GM19395 (cell line): ENCODE results near the gene CDC73.
A peak's percentile ranks its signal among the peaks of the same experiment; 100 is the strongest.
"Not testable (repeated sequence)": the region's sequence is repeated elsewhere in the genome, so short reads cannot be mapped to it uniquely, and the experiment has no call there.

Experiments
- ATAC-seq: cut with Tn5 transposase; IDR thresholded peaks from one replicate; pipeline ENCODE4 v1.9.1; 2021; ENCODE audit warnings: mild to moderate bottlenecking, moderate library complexity; ENCODE audit not compliant: unreplicated experiment

Gene CDC73

DNA sequence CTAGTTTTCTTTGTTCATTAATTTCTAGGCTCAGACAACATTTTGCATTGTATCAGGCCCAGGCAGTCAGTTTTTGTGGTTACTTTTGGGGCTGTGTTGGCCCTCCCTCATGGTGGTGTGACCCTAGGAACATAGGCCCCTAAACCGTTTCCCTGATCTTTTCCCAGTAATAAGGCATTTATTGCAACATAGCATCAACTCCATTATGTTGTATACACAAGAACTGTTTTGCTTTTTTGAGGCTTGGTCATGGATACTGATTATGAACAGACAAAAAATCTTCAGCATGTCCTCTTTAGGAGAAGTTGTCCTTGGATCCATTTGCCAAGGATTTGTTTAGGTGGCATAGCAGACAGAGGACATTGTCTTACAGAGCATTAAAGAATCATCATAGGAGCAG lies 54.3 kb downstream of the CDC73 start:
- no peak for ATAC-seq

DNA sequence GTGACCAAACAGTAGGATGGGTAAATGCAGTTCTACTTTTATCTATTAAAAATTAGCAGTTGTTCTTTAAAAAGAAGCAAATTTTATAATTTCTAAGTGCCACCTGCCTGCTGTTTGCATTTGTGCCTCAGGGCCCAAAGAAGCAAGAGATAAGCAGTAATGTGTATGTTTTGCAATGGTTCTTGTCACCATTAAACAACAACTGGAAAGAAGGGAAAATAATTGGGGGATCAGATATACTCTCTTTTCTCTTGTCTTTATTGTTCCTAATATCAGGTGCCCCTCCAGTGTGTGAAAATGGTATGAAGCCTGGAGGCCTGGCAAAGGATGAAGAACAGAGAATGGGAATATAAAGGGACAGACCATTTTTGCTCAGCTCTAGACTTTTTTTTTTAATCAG lies 55.0 kb downstream of the CDC73 start:
- no peak for ATAC-seq

DNA sequence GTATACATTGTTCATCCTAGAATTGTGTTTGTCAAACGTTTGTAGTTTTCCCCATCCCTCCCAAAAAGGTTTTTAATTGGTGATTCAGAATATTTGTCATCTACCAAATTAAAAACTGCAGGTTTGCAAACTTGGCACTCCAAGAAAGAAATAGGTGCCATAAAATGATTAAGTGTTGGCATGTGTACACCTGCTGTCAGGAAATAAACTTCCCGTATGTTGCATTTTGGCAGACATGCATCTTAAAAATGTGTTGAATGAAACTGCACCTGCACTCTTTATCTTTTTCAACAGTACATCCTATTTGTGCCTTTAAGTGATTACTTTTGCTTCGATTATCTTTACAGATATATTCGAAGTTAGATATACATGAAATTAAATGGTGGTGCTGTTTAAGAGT lies 57.3 kb downstream of the CDC73 start:
- no peak for ATAC-seq

DNA sequence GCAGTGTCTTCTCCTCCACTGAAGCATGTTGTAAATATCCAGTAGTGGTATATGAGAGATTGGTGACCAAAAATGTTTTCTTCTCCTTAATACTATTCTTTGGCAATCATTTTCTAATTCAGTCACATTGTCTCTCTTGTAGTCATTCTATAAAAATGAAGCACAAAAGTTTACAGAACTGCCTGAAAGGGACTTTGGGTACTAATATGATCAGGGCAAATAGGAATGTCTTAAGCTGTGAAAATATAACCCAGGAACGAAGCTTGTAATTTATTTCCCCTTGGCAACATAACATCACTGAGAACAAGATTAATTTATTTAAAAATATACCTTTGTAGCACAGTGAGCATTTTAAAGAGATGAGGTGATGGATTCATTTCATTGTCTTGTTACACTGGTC lies 59.7 kb downstream of the CDC73 start:
- no peak for ATAC-seq

DNA sequence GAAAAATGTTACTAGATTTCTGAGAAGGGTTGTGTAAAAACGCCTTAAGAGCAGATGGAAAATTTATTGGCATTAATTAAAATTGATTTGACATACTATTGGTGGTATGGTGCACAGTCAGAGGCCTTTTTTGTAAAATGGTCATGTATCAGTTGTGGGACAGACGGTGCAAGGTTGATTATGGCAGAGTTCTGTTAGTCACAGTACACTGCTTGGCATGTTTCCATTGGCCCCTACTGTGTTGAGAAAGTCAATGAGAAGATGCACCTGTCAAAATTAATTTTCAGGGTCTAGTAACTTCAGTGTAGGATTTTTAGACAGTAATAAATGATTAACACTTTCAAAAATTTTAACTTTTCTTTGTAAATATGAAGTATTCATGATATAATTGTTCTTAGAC lies 60.2 kb downstream of the CDC73 start:
- ATAC-seq, result no peak

DNA sequence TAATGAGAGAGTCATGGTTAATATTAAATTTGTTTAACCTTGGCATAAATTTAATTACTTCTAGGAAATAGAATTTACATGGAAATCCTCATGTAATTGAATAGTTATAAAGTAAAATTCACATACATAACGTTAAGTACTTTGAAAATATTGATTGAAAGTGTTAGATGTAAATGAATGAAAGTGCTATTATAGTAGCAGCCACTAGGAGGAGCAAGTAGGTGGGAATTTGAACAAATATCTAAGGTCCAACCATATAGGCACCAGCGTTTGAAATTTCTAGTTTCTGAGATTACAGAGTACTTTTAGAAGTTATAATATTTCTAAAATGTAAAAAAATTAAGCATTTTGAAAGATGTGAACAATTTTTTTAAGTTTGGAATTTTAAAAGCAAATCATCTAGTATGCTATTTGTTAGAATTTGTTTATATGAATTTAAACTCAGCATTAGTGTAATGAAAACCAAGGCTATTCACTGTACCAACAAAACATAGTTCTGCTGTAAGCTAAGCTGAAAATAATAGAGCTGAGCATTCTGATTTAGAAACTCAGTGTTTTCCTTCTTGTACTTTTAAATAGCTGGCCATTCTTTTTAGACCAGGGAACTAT lies 61.3 kb downstream of the CDC73 start:
- ATAC-seq, result peak; percentile 81

DNA sequence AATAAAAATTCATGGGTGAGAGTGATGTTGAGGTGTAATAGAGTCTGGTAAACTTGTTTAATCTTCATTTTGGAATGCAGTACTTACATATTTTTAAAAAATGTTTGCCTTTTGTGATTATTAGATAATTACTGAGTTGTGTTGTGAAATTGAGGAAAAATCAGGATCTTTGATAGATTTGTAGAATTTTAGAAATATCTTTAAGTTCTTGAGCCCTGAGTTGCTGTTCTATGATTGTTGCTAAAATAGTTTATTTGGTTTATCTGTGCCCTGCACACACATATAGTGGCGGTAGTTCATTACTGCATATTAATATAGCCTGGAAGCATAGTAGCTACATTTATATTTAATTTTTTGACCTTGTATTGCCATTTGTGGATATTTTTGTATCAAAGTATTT lies 62.9 kb downstream of the CDC73 start:
- ATAC-seq, result no peak

DNA sequence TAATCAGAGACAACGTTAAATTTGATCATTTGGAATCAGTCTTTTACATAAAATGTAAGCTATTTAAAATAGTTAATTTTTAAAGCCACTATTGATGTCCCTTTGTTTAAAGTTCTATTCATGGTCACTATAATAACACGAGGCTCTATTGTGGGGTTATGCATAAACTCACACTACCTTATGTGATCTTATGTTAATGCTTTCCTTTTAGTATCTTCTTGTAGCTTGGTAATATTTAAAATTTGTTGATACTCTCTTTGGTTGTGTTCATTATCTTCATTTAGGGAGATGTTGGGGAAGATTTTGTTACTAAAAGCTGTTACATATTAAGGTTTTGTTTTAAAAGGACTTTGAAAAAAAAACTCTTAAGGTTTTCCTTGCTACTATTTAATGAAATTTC lies 63.4 kb downstream of the CDC73 start:
- ATAC-seq, result no peak

DNA sequence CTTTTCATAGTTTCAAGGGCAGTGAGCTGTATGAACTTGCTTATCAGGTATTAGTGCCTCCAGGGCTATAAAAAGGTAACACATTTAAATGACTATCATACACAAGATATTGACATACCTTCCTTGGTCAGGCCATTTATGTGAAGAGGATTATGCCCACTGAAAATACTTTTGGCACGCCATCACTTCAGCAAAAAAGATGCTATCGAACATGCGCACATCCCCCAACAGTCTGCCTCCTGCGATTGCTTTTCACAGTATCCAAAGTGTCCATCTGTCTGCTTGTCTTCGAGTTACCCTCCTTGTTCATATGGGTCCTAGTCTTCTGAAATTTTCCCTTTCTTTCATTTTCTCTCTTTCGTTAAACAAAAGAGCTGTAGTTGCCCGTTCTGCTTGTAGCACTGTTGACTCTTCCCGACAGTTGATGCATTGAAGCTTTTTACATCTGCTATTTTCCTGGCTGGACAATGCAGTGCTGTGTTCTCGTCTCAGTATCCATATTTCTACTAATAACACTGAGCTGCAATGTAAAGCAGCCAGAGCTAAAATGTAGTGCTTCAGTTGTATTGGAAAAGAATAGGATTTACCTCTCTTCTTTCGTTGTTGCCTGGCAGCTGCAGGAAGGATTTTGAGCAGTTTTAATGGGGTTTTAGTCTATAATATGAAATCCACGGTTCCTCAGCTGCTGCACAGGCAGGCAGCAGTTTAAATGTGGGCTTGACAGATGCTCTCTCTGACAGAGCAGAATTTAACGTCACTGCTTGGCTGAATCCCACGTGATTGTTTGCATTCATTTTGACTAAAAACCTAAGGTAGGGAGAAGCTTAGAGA lies 64.3 kb downstream of the CDC73 start, which contains the start of gene B3GALT2:
Gene B3GALT2 (minus strand): TSS at position 713 of the 831 bp plus-strand sequence. CDS start 5,051 bp downstream, outside the sequence.
- peak; percentile 43 for ATAC-seq

DNA sequence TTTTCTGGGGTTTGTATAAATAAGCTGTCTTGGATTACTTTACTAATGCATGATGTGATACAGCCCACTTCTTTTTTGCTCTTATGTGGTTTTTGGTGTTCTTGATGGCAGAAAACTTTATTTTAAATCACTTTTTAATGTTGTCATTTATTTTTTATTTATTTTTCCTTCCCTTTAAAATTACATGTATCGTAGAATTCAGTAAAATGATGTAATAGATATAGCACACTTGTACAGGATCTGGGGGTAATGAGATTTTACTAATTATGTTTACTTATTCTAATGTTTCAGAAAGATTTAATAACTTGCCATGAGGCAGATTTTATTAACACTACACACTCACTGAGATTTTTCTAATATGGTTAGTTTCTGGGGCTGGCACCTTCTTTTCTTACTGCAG lies 65.3 kb downstream of the CDC73 start:
- ATAC-seq, result no peak

DNA sequence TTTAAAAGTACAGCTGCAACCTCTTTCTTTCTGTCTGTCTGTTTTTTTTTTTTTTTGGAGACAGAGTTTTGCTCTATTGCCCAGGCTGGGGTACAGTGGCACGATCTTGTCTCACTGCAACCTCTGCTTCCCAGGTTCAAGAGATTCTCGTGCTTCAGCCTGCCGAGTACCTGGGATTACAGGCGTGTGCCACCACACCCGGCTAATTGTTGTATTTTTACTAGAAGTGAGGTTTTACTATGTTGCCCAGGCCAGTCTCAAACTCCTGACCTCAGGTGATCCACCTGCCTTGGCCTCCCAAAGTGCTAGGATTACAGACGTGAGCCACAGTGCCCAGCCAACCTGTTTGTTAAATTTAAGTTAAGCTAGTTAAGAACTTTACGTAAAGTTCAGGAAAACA lies 67.1 kb downstream of the CDC73 start:
- ATAC-seq, result not testable (repeated sequence)

DNA sequence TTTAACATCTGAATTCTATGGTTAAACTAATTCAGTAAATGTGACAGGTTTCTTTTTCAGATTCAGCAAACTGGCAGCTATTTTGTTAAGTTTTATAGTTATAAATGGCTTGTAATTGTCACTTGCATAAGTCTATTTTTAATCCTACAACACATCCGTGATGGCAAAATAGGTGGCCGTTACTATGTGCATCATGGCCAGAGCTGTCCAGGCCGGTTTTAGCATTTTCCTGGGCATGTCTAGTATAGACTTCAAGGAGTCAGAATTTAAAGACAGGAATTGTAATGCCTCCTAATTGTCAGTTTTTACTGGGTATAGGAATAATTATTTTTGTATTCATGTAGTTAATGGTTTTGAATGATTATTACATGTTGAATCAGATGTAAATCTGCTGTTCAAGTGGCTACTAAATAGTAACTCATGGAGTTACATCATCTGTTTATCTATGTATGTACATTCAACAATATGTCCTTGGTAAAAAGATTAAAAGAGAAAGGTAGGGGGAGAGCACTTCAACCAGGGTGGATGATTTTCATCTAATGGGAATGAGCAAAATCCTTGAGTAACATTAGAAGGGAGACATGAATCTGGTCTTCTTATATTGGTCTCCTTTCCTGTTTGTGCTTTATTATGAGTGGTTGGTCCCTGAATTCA lies 67.7 kb downstream of the CDC73 start:
- ATAC-seq, result no peak

DNA sequence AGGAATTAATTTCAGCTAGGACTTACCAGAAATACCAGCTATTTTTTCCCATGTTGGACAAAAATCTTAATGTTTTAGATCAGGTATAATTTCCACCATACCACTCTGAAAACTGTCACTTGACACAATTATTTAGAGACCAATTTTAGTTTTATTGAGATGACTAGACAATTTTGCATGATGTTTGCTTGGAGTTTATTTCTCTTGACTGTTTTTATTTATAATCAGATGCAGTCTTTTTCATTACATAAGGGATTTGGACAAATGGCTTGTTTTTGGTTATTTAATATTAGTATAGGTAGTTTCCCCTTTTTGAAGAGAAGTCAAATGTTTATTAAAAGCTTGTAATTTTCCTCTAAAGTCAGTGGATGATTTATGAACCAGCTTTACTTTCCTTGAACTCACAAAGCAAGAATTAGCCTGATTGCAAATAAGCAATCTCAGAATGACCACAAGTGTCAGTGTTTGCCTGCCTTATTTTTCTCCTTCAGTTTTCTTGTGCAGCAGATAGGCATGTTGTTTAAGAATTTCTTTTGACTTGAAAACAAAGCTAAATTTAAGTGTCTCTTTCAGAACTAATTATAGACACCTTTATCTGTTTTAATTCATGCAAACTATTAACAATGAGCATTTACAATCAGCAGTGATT lies 68.4 kb downstream of the CDC73 start:
- ATAC-seq, result no peak

DNA sequence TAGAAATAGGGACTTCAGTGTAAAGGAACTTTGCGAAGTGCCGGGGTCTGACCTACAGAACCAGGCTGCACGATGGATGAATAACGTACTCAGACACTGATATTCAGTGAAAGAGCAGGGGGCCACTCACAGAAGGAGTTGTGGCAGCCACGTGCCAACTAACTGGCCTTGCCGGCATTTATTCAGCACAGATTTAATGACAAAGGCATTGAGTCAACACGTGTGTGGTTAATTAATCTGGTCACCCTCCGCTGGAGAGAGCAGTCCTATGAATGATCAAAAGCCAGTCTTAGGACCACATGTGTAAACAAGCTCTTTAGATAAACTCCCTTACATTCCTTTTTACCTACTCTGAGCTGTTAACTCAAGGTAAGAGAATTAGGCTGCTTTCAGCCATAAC lies 70.8 kb downstream of the CDC73 start:
- no peak for ATAC-seq

DNA sequence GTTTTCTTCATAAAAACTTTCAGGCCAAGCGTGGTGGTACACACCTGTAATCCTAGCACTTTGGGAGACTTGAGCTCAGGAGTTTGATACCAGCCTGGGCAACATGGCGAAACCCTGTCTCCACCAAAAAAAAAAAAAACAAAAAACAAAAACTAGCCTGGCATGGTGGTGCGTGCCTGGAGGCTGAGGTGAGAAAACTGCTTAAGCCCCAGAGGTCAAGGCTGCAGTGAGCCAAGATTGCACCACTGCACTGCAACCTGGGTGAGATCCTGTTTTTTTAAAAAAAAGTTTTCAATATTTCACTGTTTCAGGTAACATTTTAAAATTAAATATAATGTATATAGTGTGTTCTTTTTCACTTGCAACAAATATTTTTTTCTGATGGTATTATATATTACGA lies 78.1 kb downstream of the CDC73 start:
- ATAC-seq, result no peak

DNA sequence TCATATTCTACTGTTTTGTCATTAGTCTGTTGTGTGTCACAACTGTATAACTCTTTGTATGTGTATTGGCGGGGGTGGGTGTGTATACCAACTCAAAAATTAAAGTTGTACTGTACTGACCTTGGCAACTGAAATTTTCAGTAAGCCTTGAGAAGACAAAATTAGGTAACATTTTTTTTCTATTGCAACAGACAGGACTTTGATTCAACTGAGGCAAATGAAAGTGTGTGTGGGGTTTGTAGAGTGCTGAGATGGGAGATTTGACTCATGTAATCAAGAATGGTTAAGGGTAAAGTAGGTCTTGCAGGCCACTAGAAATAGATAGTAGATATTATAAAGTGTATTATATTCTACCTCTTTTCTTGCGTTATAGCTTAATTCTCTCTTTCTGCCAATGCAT lies 79.2 kb downstream of the CDC73 start:
- no peak for ATAC-seq

DNA sequence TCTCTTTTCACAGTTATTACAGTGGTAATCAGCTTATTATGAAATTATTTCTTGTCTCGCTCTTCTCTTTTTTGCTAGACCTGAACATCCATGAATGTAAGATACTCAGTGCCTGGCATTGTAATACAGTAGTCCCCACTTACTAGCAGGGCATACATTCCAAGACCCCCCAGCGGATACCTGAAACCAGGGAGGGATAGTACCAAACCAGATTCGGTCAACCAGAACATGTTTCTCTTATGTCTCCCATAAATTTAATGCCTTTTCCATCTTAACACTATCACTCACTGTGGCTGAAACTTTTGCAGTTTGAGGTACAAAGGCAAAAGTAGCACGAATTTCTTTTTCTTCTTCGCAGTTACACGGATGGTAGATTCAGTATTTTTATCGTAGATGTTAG lies 89.2 kb downstream of the CDC73 start:
- no peak for ATAC-seq

DNA sequence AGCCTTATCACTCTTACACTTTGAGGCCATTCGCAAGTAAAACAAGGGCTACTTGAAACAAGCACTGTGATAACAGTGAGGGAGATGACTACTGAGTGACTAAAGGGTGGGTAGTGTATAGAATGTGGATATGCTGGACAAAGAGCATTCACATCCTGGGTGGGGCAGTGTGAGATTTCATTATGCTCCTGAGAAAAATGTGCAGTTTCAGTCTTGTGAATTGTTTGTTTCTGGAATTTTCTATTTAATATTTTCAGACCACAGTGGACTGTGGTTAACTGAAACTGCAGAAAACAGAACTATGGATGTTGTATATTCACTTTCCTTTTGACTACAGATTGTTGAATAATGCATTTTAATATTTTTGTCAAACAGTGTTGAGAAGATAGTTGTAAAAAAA lies 89.7 kb downstream of the CDC73 start:
- peak; percentile 88 for ATAC-seq

DNA sequence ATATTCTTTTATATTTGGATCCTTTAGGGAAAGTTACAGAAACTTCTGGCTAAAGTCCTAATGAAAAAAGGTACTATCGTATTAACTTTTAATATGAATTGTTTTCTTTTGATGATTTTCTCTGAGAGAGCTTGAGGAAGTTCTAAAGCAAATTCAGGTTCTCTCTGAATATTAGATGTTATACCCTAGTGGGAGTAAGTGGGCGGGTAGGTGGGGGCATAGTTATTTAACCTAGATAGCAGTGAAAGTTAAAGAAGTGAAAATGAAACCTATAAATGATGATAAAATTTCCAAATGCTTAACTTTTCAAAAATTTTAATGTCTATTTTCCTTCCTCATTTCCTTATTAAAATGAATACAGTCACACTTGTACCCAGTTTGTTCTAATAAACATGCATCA lies 90.8 kb downstream of the CDC73 start:
- ATAC-seq, result no peak

DNA sequence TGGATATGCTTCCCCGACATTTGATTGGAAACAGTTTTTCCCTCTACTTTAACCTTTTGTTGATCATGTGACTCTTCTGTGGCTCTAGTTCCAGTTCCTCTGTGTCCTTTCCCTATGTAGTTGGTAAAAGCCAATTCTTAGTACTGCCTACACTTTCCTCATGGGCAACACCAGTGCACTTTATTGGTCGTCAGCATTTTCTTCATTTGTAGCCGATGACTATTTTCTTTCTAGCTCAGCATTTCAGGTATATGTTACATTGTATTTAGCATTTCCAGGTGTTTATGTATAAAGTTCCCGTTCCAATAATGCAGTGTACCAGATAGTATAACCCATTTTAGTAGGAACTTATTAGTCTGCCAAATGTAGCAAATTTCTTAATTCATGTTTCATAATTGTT lies 92.2 kb downstream of the CDC73 start:
- ATAC-seq, result no peak

DNA sequence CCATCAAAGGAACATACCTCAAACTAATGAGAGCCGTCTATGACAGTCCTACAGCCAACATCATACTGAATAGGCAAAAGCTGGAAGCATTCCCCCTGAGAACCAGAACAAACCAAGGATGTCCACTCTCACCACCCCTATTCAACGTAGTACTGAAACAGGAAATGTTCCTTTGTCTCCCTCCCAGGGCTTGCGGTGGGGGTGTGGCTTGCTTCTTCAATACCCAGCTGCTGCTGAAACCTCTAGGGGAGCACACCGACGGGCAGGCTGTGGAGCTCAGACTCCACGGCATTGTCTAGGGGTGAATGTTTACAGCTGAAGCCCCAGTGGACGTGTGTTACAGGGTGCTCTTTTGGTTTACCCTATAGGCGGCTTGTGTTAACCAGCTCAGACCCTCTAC lies 95.1 kb downstream of the CDC73 start:
- ATAC-seq, result peak; percentile 82

DNA sequence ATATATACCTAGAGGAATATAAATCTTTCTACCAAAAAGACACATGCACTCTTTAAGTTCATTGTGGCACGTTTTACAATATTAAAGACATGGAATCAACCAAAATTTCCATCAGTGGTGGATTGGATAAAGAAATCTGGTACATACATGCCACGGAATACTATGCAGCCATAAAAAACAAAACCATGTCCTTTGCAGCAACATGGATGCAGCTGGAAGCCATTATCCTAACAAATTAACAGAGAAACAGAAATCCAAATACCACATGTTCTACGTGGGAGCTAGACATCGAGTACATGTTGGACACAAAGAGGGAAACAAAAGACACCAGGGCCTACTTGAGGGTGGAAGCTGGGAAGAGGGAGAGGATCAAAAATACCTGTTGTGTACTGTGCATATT lies 97.6 kb downstream of the CDC73 start:
- no peak for ATAC-seq
